Mammary epithelial cell (primary cell): Measurements from ENCODE around the gene DOK3.

Source experiments
- CTCF ChIP-seq, 2 donors: IDR thresholded peaks in 1 of 2; conservative IDR thresholded peaks in 1 of 2; 2 replicates each; pipeline ENCODE4 v1.5.1; 2011 to 2012; ENCODE audit warnings: inconsistent platforms in 2 of 2, low read length in 2 of 2, mild to moderate bottlenecking in 2 of 2, control low read depth in 1 of 2, low read depth in 1 of 2; ENCODE audit not compliant: insufficient read depth in 1 of 2; ENCODE audit errors: extremely low read depth in 1 of 2
- EZH2 ChIP-seq: IDR thresholded peaks from 2 replicates; pipeline ENCODE4 v1.6.1; 2012; ENCODE audit warnings: low read length, inconsistent platforms, borderline replicate concordance

GRCh38 chr5:177471610-177472356 is 37.8 kb downstream of the DOK3 start:
- TF ChIP-seq CTCF (conservative IDR thresholded peaks at IDR 0.05 in 1 of 2, IDR thresholded peaks at IDR 0.05 in 1 of 2; ENCODE audit: extremely low read depth in 1 of 2, insufficient read depth in 1 of 2, low read depth in 1 of 2, low read length in 2 of 2) (no peak), EZH2 (no peak)
